Measurements from ENCODE around the gene COX14. TPM values are rescaled to one million over a fixed set of nuclear protein-coding genes. Genes with fewer than 3 reads are reported as not detected.

Gene COX14
- total RNA-seq, 1 donor from 2014 or later: 42.4 TPM

DNA sequence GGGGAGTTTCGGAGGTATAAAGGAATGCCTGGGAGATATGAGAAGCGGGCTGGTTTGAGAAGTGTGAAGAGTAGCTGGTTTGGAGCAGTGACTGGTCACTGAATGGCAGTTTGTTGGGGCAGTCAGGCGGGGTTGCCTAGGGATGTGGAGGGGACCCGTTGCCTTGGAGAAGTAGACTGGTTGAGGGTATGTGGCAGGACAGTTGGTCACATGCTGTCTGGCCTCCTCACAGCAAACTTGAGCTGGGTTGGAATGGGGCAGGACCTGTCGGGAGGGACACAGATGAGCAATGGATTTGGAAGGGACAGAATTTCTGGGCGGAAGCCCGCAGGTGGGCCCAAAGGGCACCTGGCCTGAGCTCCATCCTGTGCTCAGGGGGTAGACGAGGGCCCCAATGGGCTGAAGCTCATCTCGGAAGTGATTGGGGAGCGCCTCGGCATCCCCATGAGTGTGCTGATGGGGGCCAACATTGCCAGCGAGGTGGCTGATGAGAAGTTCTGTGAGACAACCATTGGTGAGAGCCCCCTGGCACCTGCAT is 6.1 kb upstream of the COX14 start:
- no peak overlapping the region for H3K27ac Mint-ChIP-seq

GRCh38 chr12:50106907-50107306 is 5.1 kb upstream of the COX14 start:
- TF ChIP-seq, protein P1, sequence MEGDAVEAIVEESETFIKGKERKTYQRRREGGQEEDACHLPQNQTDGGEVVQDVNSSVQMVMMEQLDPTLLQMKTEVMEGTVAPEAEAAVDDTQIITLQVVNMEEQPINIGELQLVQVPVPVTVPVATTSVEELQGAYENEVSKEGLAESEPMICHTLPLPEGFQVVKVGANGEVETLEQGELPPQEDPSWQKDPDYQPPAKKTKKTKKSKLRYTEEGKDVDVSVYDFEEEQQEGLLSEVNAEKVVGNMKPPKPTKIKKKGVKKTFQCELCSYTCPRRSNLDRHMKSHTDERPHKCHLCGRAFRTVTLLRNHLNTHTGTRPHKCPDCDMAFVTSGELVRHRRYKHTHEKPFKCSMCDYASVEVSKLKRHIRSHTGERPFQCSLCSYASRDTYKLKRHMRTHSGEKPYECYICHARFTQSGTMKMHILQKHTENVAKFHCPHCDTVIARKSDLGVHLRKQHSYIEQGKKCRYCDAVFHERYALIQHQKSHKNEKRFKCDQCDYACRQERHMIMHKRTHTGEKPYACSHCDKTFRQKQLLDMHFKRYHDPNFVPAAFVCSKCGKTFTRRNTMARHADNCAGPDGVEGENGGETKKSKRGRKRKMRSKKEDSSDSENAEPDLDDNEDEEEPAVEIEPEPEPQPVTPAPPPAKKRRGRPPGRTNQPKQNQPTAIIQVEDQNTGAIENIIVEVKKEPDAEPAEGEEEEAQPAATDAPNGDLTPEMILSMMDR (IDR thresholded peaks at IDR 0.05): no peak
- Mint-ChIP-seq H3K9me3 (no peaks in the 10 kb centered on the region), H3K27me3 (no peaks in the 10 kb centered on the region), H3K4me1 (peaks cover 45% of the 10 kb centered on the region), H3K4me3 (no peak overlapping the region), H3K27ac (no peak overlapping the region), H3K36me3 (ENCODE audit: low read depth) (peaks cover 14% of the 10 kb centered on the region)
- CTCF ChIA-PET: interaction anchor here (0.6 to 0.8 kb wide), 2 partner anchors 37 to 69 kb away, joined by 3 read pairs; no protein-coding TSS in a partner anchor
- intact Hi-C loops (cut with micrococcal nuclease): no loop called here
- DNase-seq: no peak
- no peak for ATAC-seq (ENCODE audit: low read depth)
- POLR2A ChIA-PET: interaction anchor here (8.0 kb wide), 1 partner anchor 19 kb away, joined by 262 read pairs; the partner anchor contains the start of gene SMARCD1

More for the DNA sequence above, 6.1 kb upstream of the COX14 start:
- intact Hi-C loops (cut with micrococcal nuclease): no loop called here
- H3K27me3 Mint-ChIP-seq: no peaks in the 10 kb centered on the region
- ChIA-PET CTCF (interaction anchor here (0.8 kb wide), 1 partner anchor 36 kb away, joined by 3 read pairs; no protein-coding TSS in a partner anchor), POLR2A (interaction anchor here (8.0 kb wide), 1 partner anchor 18 kb away, joined by 262 read pairs; the partner anchor contains the start of gene SMARCD1)
- H3K4me3 Mint-ChIP-seq: no peak overlapping the region
- TF ChIP-seq, protein P1 (IDR thresholded peaks at IDR 0.05): no peak
- DNase-seq (no peak), ATAC-seq (ENCODE audit: low read depth) (no peak)
- H3K9me3 Mint-ChIP-seq: no peaks in the 10 kb centered on the region
- peaks cover 38% of the 10 kb centered on the region for H3K4me1 Mint-ChIP-seq
- peaks cover 22% of the 10 kb centered on the region for H3K36me3 Mint-ChIP-seq (ENCODE audit: low read depth)

DNA sequence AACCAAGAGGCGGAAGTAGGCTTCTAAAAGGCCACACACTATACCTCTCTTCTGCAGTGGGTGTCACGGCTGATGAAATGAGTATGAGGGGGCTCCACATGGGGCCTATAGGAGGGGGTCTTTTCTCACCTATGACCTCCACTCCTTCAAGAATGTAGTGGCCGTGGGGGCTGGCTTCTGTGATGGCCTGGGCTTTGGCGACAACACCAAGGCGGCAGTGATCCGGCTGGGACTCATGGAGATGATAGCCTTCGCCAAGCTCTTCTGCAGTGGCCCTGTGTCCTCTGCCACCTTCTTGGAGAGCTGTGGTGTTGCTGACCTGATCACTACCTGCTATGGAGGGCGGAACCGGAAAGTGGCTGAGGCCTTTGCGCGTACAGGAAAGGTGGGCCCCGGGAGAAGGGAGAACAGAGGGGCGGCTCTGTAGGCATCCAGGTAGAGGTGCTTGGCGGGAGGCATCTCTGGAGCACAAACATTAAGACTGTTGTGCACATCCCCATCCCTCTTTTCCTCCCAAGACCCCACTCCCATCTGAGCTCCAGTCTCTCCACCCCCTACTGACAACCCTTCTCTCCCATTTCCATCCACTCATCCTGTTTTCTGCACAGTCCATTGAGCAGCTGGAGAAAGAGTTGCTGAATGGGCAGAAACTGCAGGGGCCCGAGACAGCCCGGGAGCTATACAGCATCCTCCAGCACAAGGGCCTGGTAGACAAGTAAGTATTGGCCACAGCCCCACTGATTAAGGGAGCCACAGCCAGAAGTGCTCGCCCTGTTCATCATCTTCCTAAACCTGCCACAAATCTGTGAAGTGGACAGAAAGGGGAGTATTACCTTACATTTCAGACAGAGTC is 4.4 kb upstream of the COX14 start:
- CTCF ChIA-PET: interaction anchor here (0.6 to 1.5 kb wide), 4 partner anchors 20 to 68 kb away, joined by 3 to 7 read pairs (median 4); partner anchors contain the start of gene CERS5
- TF ChIP-seq, protein P1 (IDR thresholded peaks at IDR 0.05): no peak
- Mint-ChIP-seq H3K9me3 (no peaks in the 10 kb centered on the region), H3K27ac (peak overlapping the region; percentile 82), H3K36me3 (ENCODE audit: low read depth) (peaks cover 17% of the 10 kb centered on the region), H3K4me1 (peaks cover 50% of the 10 kb centered on the region), H3K27me3 (no peaks in the 10 kb centered on the region), H3K4me3 (no peak overlapping the region)
- intact Hi-C loops (cut with micrococcal nuclease): no loop called here
- ATAC-seq (ENCODE audit: low read depth) (no peak), DNase-seq (no peak)
- POLR2A ChIA-PET: interaction anchor here (0.6 to 8.0 kb wide), 2 partner anchors 20 to 45 kb away, joined by 5 to 262 read pairs; partner anchors contain the start of gene SMARCD1

GRCh38 chr12:50109319-50109718 is 2.7 kb upstream of the COX14 start:
- Mint-ChIP-seq H3K4me3 (no peak overlapping the region), H3K27me3 (no peaks in the 10 kb centered on the region), H3K9me3 (no peaks in the 10 kb centered on the region), H3K36me3 (ENCODE audit: low read depth) (peaks cover 16% of the 10 kb centered on the region), H3K4me1 (peaks cover 53% of the 10 kb centered on the region), H3K27ac (peak overlapping the region; percentile 95)
- ChIA-PET CTCF (interaction anchor here (1.5 to 4.2 kb wide), 5 partner anchors 20 to 24 kb away, joined by 7 to 48 read pairs (median 25); partner anchors contain the start of gene SMARCD1), POLR2A (interaction anchor here (0.6 to 8.0 kb wide), 5 partner anchors 12 to 281 kb away, joined by 4 to 262 read pairs (median 5); partner anchors contain the start of genes CERS5, NCKAP5L and SMARCD1)
- TF ChIP-seq, protein P1 (IDR thresholded peaks at IDR 0.05): no peak
- no peak for DNase-seq
- ATAC-seq (ENCODE audit: low read depth): no peak
- intact Hi-C loops (cut with micrococcal nuclease): no loop called here
